MCF 10A (cell line): ENCODE measurements around the gene NPHP4. TPM values are rescaled to one million over a fixed set of nuclear protein-coding genes. Genes with fewer than 3 reads are reported as not detected.

Source experiments
- BruUV-seq: library from RNA; stranded (reverse); fragments of 400-500 nt; replicated peaks from 2 replicates; lab custom pipeline; 2021; lab: Mats Ljungman, UMichigan
- CTCF ChIA-PET: fragments of 300-600 bp; sonication (Branson Sonifier 250); formaldehyde crosslinking; extraction: SDS; loops from one replicate; lab custom pipeline; 2021; ENCODE audit warnings: antibody characterized with exemption, inconsistent platforms; lab: Yijun Ruan, JAX
- POLR2A ChIA-PET: fragments of 300-600, 350-650 bp; sonication (Branson Sonifier 250); formaldehyde crosslinking; extraction: SDS; loops from one replicate; lab custom pipeline; 2020; ENCODE audit warnings: antibody characterized with exemption, inconsistent platforms; lab: Yijun Ruan, JAX
- DNase-seq: peaks from one replicate; pipeline ENCODE4 v3.0.0-alpha.2; 2018; ENCODE audit not compliant: unreplicated experiment
- H3K27ac Mint-ChIP-seq: one replicate; pipeline ENCODE4 v1.8.0; 2022; ENCODE audit warnings: mild to moderate bottlenecking, low read depth, mixed read lengths; ENCODE audit not compliant: unreplicated experiment
- H3K27me3 Mint-ChIP-seq: one replicate; pipeline ENCODE4 v1.8.0; 2022; ENCODE audit warnings: mixed read lengths; ENCODE audit not compliant: insufficient read depth, unreplicated experiment
- H3K36me3 Mint-ChIP-seq: one replicate; pipeline ENCODE4 v1.8.0; 2022; ENCODE audit warnings: mild to moderate bottlenecking, moderate library complexity, mixed read lengths; ENCODE audit not compliant: insufficient read depth, unreplicated experiment
- H3K4me1 Mint-ChIP-seq: one replicate; pipeline ENCODE4 v1.8.0; 2022; ENCODE audit warnings: mixed read lengths; ENCODE audit not compliant: insufficient read depth, unreplicated experiment
- H3K4me3 Mint-ChIP-seq: one replicate; pipeline ENCODE4 v1.8.0; 2022; ENCODE audit warnings: mild to moderate bottlenecking, moderate library complexity, mixed read lengths; ENCODE audit not compliant: unreplicated experiment
- H3K9me3 Mint-ChIP-seq: one replicate; pipeline ENCODE4 v1.8.0; 2022; ENCODE audit warnings: mixed read lengths; ENCODE audit not compliant: unreplicated experiment
- CTCF ChIP-seq: fragments of 200-600 bp; IDR thresholded peaks from one replicate; pipeline ENCODE4 v1.8.0; 2022; ENCODE audit warnings: antibody characterized with exemption, mild to moderate bottlenecking; ENCODE audit not compliant: unreplicated experiment
- intact Hi-C: fragments of 100-400 bp; cut with micrococcal nuclease; formaldehyde crosslinking; loops from 2 replicates; pipeline ENCODE4 v1.14.1; 2022
- total RNA-seq: library from RNA; stranded (reverse); gene quantifications from 2 replicates; pipeline ENCODE4 v1.2.3, GENCODE V29; 2022

NPHP4 gene
- total RNA-seq, 1 experiment from 2014 or later = 14.4 TPM

- TF ChIP-seq CTCF = no peak
- peaks cover 34% of the 10 kb centered on the region for H3K36me3 Mint-ChIP-seq
- no peaks in the 10 kb centered on the region for H3K4me1 Mint-ChIP-seq
- ChIA-PET CTCF (interaction anchor here (0.6 to 2.0 kb wide), 3 partner anchors 31 to 88 kb away, joined by 3 to 8 read pairs (median 5); no protein-coding TSS in a partner anchor), POLR2A (no interaction called here)
- H3K4me3 Mint-ChIP-seq = no peak overlapping the region
- no peak for DNase-seq
- BruUV-seq = no TSS peak
- H3K27ac Mint-ChIP-seq = no peak overlapping the region
- H3K9me3 Mint-ChIP-seq = no peaks in the 10 kb centered on the region
- intact Hi-C loops = no loop called here
- no peaks in the 10 kb centered on the region for H3K27me3 Mint-ChIP-seq
These were observed 108.1 kb downstream of the NPHP4 start for GRCh38 chr1:5884110-5884509.

GRCh38 chr1:5883129-5884048 is 108.8 kb downstream of the NPHP4 start:
- no peak for DNase-seq
- no peaks in the 10 kb centered on the region for H3K4me1 Mint-ChIP-seq
- H3K27me3 Mint-ChIP-seq = no peaks in the 10 kb centered on the region
- no peak overlapping the region for H3K4me3 Mint-ChIP-seq
- H3K36me3 Mint-ChIP-seq = peaks cover 37% of the 10 kb centered on the region
- BruUV-seq = no TSS peak
- H3K9me3 Mint-ChIP-seq = no peaks in the 10 kb centered on the region
- intact Hi-C loops = no loop called here
- no peak for TF ChIP-seq CTCF
- ChIA-PET POLR2A (interaction anchor here (0.7 kb wide), 2 partner anchors 69 to 890 kb away, joined by 3 read pairs; no protein-coding TSS in a partner anchor), CTCF (interaction anchor here (0.6 kb wide), 1 partner anchor 87 kb away, joined by 3 read pairs; no protein-coding TSS in a partner anchor)
- H3K27ac Mint-ChIP-seq = no peak overlapping the region

GRCh38 chr1:5882367-5883128 is 109.7 kb downstream of the NPHP4 start:
- Mint-ChIP-seq H3K9me3 (no peaks in the 10 kb centered on the region), H3K36me3 (peaks cover 43% of the 10 kb centered on the region), H3K4me1 (no peaks in the 10 kb centered on the region), H3K27me3 (no peaks in the 10 kb centered on the region), H3K27ac (no peak overlapping the region), H3K4me3 (no peak overlapping the region)
- TF ChIP-seq CTCF = no peak
- intact Hi-C loops = no loop called here
- DNase-seq = no peak
- ChIA-PET CTCF (interaction anchor here (0.5 kb wide), 1 partner anchor 248 kb away, joined by 3 read pairs; no protein-coding TSS in a partner anchor), POLR2A (interaction anchor here (0.7 kb wide), 1 partner anchor 890 kb away, joined by 3 read pairs; no protein-coding TSS in a partner anchor)
- BruUV-seq = no TSS peak
